HEK293 (cell line): ENCODE data around the gene VAV3.
A peak's percentile ranks its signal among the peaks of the same experiment; 100 is the strongest.

Experiments
- CTCF ChIA-PET: fragments of 350-600 bp; formaldehyde crosslinking; extraction: SDS; loops from one replicate; lab custom pipeline; 2021; ENCODE audit warnings: antibody characterized with exemption; lab: Yijun Ruan, JAX
- POLR2A ChIA-PET: fragments of 300-600 bp; formaldehyde crosslinking; extraction: SDS; loops from one replicate; lab custom pipeline; 2020; ENCODE audit warnings: antibody characterized with exemption, inconsistent platforms; lab: Yijun Ruan, JAX
- H3K27ac ChIP-seq: fragments of 200-500 bp; sonication (Bioruptor generic); 2 replicates; pipeline ENCODE4 v1.5.1; 2014; ENCODE audit warnings: low read depth, low read length, control low read depth, inconsistent platforms; ENCODE audit errors: extremely low read depth
- H3K36me3 ChIP-seq, 2 experiments: fragments of 200-500 bp in 1 of 2; sonication (Bioruptor generic) in 1 of 2; 1 replicate in 1 of 2; 2 replicates in 1 of 2; pipeline ENCODE4 v1.5.1; 2014 to 2017; ENCODE audit warnings: inconsistent platforms in 2 of 2, low read length in 2 of 2; ENCODE audit not compliant: control insufficient read depth in 2 of 2, insufficient read depth in 1 of 2
- H3K4me1 ChIP-seq: fragments of 200-500 bp; sonication (Bioruptor generic); 2 replicates; pipeline ENCODE4 v1.5.1; 2014; ENCODE audit warnings: mild to moderate bottlenecking, low read length, inconsistent platforms; ENCODE audit not compliant: control insufficient read depth, insufficient read depth
- H3K4me3 ChIP-seq: 2 replicates; pipeline ENCODE4 v1.5.1; 2011; ENCODE audit warnings: low read depth, mild to moderate bottlenecking, control low read depth, low read length, moderate library complexity
- H3K9me3 ChIP-seq: fragments of 200-500 bp; sonication (Bioruptor generic); 2 replicates; pipeline ENCODE4 v1.5.1; 2014; ENCODE audit warnings: low read depth, low read length, inconsistent platforms; ENCODE audit not compliant: control insufficient read depth, insufficient read depth
- EGR2 ChIP-seq: fragments of 450-650 bp; formaldehyde crosslinking; IDR thresholded peaks from 2 replicates; pipeline ENCODE4 v1.5.1; 2016; ENCODE audit warnings: low read depth, missing biosample characterization, missing genetic modification characterization
- ELK4 ChIP-seq: IDR thresholded peaks from 2 replicates; pipeline ENCODE4 v1.6.1; 2011; ENCODE audit warnings: mild to moderate bottlenecking, low read depth, low read length, borderline replicate concordance
- IKZF3 ChIP-seq: fragments of 450-650 bp; IDR thresholded peaks from 2 replicates; pipeline ENCODE4 v1.5.0; 2018; ENCODE audit warnings: missing biosample characterization, mild to moderate bottlenecking, missing genetic modification characterization, moderate library complexity
- KLF8 ChIP-seq: fragments of 450-650 bp; formaldehyde crosslinking; IDR thresholded peaks from 2 replicates; pipeline ENCODE4 v1.5.1; 2016; ENCODE audit warnings: missing biosample characterization, missing genetic modification characterization
- PRDM1 ChIP-seq: fragments of 450-650 bp; formaldehyde crosslinking; IDR thresholded peaks from 2 replicates; pipeline ENCODE4; 2016; ENCODE audit warnings: missing biosample characterization, missing genetic modification characterization
- ZBTB17 ChIP-seq: fragments of 450-650 bp; formaldehyde crosslinking; IDR thresholded peaks from 2 replicates; pipeline ENCODE4 v1.5.1; 2016; ENCODE audit warnings: missing biosample characterization, missing genetic modification characterization
- ZFHX2 ChIP-seq: fragments of 450-650 bp; formaldehyde crosslinking; conservative IDR thresholded peaks from 2 replicates; pipeline ENCODE4 v1.5.1; 2016; ENCODE audit warnings: missing biosample characterization, missing genetic modification characterization
- ZIC2 ChIP-seq: fragments of 450-650 bp; formaldehyde crosslinking; IDR thresholded peaks from 2 replicates; pipeline ENCODE4 v1.5.1; 2016; ENCODE audit warnings: missing biosample characterization, missing genetic modification characterization
- ZNF132 ChIP-seq: fragments of 450-650 bp; formaldehyde crosslinking; IDR thresholded peaks from 2 replicates; pipeline ENCODE4 v1.5.1; 2017; ENCODE audit warnings: missing biosample characterization, missing genetic modification characterization, borderline replicate concordance
- ZNF202 ChIP-seq: fragments of 450-650 bp; formaldehyde crosslinking; IDR thresholded peaks from 2 replicates; pipeline ENCODE4 v1.5.1; 2016; ENCODE audit warnings: missing biosample characterization, missing genetic modification characterization, borderline replicate concordance
- ZNF248 ChIP-seq: fragments of 450-650 bp; formaldehyde crosslinking; IDR thresholded peaks from 2 replicates; pipeline ENCODE4 v1.5.1; 2017; ENCODE audit warnings: missing biosample characterization, missing genetic modification characterization
- ZNF362 ChIP-seq: fragments of 450-650 bp; formaldehyde crosslinking; IDR thresholded peaks from 2 replicates; pipeline ENCODE4 v1.5.1; 2016; ENCODE audit warnings: missing biosample characterization, missing genetic modification characterization
- ZNF366 ChIP-seq: fragments of 450-650 bp; formaldehyde crosslinking; conservative IDR thresholded peaks from 2 replicates; pipeline ENCODE4 v1.5.1; 2016; ENCODE audit warnings: missing biosample characterization, missing genetic modification characterization
- ZNF398 ChIP-seq: fragments of 450-650 bp; formaldehyde crosslinking; IDR thresholded peaks from 2 replicates; pipeline ENCODE4 v1.5.1; 2017; ENCODE audit warnings: missing biosample characterization, missing genetic modification characterization
- ZNF654 ChIP-seq: fragments of 450-650 bp; formaldehyde crosslinking; IDR thresholded peaks from 2 replicates; pipeline ENCODE4 v1.5.1; 2016; ENCODE audit warnings: low read depth, missing biosample characterization, missing genetic modification characterization
- ZNF670 ChIP-seq: fragments of 450-650 bp; formaldehyde crosslinking; IDR thresholded peaks from 2 replicates; pipeline ENCODE4 v1.5.1; 2016; ENCODE audit warnings: missing biosample characterization, missing genetic modification characterization, low read depth
- ZNF791 ChIP-seq: fragments of 450-650 bp; formaldehyde crosslinking; IDR thresholded peaks from 2 replicates; pipeline ENCODE4 v1.5.1; 2016; ENCODE audit warnings: missing biosample characterization, missing genetic modification characterization
- ZSCAN23 ChIP-seq: fragments of 450-650 bp; formaldehyde crosslinking; IDR thresholded peaks from 2 replicates; pipeline ENCODE4 v1.5.1; 2016; ENCODE audit warnings: missing biosample characterization, missing genetic modification characterization
- TF ChIP-seq, protein P1 (sequence below): fragments of 450-650 bp; formaldehyde crosslinking; IDR thresholded peaks from 2 replicates; pipeline ENCODE4 v1.5.1; 2016; ENCODE audit warnings: missing biosample characterization, missing genetic modification characterization
- TF ChIP-seq, protein P2 (sequence below): fragments of 450-650 bp; formaldehyde crosslinking; IDR thresholded peaks from 2 replicates; pipeline ENCODE4 v1.5.1; 2016; ENCODE audit warnings: missing biosample characterization, missing genetic modification characterization

Gene VAV3

DNA sequence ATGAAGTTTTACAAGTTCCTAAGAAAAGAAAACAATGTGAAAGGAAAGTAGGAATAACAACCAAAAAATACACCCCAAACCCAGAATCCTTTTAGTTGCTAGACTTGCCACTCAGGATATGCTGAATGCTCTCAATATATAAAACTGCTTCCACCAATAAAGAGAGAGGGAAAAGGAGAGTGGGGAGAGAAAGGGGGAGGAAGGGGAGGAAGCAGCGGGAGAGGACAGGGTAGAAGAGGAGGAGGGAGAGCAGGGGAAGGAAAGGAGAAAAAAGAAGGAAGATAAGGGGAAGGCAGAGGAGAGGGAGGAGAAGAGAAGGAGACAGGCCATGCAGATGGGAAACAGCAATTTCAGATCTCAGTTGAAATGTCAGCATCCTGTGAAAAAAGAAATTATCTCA is 198.4 kb downstream of the VAV3 start:
- POLR2A ChIA-PET, result no interaction called here
- no peak for TF ChIP-seq ZIC2 (tag by site-specific recombination)
- TF ChIP-seq ZNF398 (tag by site-specific recombination), result peak; percentile 98
- peak; percentile 35; the same call in 1 of the 2 replicates for TF ChIP-seq IKZF3
- TF ChIP-seq PRDM1, result peak; percentile 96
- no peak for TF ChIP-seq ZNF791 (tag by site-specific recombination)
- peak; percentile 98 for TF ChIP-seq ZNF366 (tag by site-specific recombination)
- no peak for TF ChIP-seq ZNF132 (tag by site-specific recombination)
- TF ChIP-seq ZNF248 (tag by site-specific recombination), result no peak
- TF ChIP-seq, protein P1, sequence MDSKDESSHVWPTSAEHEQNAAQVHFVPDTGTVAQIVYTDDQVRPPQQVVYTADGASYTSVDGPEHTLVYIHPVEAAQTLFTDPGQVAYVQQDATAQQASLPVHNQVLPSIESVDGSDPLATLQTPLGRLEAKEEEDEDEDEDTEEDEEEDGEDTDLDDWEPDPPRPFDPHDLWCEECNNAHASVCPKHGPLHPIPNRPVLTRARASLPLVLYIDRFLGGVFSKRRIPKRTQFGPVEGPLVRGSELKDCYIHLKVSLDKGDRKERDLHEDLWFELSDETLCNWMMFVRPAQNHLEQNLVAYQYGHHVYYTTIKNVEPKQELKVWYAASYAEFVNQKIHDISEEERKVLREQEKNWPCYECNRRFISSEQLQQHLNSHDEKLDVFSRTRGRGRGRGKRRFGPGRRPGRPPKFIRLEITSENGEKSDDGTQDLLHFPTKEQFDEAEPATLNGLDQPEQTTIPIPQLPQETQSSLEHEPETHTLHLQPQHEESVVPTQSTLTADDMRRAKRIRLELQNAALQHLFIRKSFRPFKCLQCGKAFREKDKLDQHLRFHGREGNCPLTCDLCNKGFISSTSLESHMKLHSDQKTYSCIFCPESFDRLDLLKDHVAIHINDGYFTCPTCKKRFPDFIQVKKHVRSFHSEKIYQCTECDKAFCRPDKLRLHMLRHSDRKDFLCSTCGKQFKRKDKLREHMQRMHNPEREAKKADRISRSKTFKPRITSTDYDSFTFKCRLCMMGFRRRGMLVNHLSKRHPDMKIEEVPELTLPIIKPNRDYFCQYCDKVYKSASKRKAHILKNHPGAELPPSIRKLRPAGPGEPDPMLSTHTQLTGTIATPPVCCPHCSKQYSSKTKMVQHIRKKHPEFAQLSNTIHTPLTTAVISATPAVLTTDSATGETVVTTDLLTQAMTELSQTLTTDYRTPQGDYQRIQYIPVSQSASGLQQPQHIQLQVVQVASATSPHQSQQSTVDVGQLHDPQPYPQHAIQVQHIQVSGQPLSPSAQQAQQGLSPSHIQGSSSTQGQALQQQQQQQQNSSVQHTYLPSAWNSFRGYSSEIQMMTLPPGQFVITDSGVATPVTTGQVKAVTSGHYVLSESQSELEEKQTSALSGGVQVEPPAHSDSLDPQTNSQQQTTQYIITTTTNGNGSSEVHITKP, result peak; percentile 41; the same call in 1 of the 2 replicates
- peak; percentile 34; the same call in 1 of the 2 replicates for TF ChIP-seq ZBTB17 (tag by site-specific recombination)
- TF ChIP-seq ZFHX2 (tag by site-specific recombination), result 0 out of 2 replicates have a peak, but pooled peaks have one; percentile 23
- TF ChIP-seq ZNF670 (tag by site-specific recombination), result no peak
- TF ChIP-seq ZSCAN23, result no peak
- TF ChIP-seq, protein P2, sequence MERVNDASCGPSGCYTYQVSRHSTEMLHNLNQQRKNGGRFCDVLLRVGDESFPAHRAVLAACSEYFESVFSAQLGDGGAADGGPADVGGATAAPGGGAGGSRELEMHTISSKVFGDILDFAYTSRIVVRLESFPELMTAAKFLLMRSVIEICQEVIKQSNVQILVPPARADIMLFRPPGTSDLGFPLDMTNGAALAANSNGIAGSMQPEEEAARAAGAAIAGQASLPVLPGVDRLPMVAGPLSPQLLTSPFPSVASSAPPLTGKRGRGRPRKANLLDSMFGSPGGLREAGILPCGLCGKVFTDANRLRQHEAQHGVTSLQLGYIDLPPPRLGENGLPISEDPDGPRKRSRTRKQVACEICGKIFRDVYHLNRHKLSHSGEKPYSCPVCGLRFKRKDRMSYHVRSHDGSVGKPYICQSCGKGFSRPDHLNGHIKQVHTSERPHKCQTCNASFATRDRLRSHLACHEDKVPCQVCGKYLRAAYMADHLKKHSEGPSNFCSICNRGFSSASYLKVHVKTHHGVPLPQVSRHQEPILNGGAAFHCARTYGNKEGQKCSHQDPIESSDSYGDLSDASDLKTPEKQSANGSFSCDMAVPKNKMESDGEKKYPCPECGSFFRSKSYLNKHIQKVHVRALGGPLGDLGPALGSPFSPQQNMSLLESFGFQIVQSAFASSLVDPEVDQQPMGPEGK, result peak; percentile 51; the same call in 1 of the 2 replicates
- TF ChIP-seq ZNF202 (tag by site-specific recombination), result peak; percentile 83; the same call in 1 of the 2 replicates
- TF ChIP-seq EGR2 (tag by site-specific recombination), result peak; percentile 42; the same call in 1 of the 2 replicates
- TF ChIP-seq ZNF362 (tag by site-specific recombination), result peak; percentile 84
- TF ChIP-seq ZNF654 (tag by site-specific recombination), result no peak
- TF ChIP-seq KLF8 (tag by site-specific recombination), result peak; percentile 26; the same call in 1 of the 2 replicates
- no peak for TF ChIP-seq ELK4
- TF ChIP-seq, all 188 proteins: peak for 12
- CTCF ChIA-PET, result interaction anchor here (0.7 to 2.7 kb wide), 2 partner anchors 15 to 1062 kb away, joined by 3 to 8 read pairs; no protein-coding TSS in a partner anchor
- Histone ChIP-seq H3K4me3 (no peak overlapping the region), H3K4me1 (peaks cover 17% of the 10 kb centered on the region), H3K27ac (no peak overlapping the region), H3K36me3 (no peaks in the 10 kb centered on the region), H3K9me3 (no peaks in the 10 kb centered on the region)
